ENCODE data around the gene GIGYF2.

DNA sequence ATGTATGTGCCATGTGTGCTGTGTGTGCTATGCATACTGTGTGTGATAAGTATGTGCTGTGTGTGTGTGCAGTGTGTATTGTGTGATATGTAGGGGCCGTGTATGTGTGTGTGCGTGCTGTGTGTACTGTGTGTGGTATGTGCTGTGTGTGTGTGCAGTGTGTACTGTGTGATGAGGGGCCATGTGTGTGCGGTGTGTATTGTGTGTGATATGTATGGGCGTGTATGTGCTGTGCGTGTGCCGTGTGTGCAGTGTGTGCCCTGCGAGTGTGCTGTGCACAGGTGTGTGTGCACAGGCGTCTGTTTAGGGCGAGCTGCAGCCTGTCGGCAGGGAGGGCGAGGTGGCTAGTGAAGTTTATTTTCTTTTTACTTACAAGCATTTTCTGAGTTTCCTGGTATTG is 189.0 kb downstream of the GIGYF2 start:
- TF ChIP-seq, protein P1, sequence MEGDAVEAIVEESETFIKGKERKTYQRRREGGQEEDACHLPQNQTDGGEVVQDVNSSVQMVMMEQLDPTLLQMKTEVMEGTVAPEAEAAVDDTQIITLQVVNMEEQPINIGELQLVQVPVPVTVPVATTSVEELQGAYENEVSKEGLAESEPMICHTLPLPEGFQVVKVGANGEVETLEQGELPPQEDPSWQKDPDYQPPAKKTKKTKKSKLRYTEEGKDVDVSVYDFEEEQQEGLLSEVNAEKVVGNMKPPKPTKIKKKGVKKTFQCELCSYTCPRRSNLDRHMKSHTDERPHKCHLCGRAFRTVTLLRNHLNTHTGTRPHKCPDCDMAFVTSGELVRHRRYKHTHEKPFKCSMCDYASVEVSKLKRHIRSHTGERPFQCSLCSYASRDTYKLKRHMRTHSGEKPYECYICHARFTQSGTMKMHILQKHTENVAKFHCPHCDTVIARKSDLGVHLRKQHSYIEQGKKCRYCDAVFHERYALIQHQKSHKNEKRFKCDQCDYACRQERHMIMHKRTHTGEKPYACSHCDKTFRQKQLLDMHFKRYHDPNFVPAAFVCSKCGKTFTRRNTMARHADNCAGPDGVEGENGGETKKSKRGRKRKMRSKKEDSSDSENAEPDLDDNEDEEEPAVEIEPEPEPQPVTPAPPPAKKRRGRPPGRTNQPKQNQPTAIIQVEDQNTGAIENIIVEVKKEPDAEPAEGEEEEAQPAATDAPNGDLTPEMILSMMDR (IDR thresholded peaks at IDR 0.05): no peak
- TF ChIP-seq POLR2AphosphoS5 (IDR thresholded peaks at IDR 0.05): no peak
- no peak for TF ChIP-seq POLR2A (IDR thresholded peaks at IDR 0.05)

Measured in prostate gland (tissue), 2 donors.